Testis (tissue), 3 donors: ENCODE measurements around the gene OR2A12. TPM values are rescaled to one million over a fixed set of nuclear protein-coding genes. Genes with fewer than 3 reads are reported as not detected.
"Not testable (repeated sequence)": the region's sequence is repeated elsewhere in the genome, so short reads cannot be mapped to it uniquely, and the experiment has no call there.

Experiments used
- DNase-seq: peaks from one replicate; pipeline ENCODE4 v3.0.0-alpha.2; 2019
- H3K27ac ChIP-seq, 2 donors: fragments of 200-600 bp; sonication (generic); one replicate each; pipeline ENCODE4 v1.5.1; 2019
- H3K27me3 ChIP-seq: fragments of 200-600 bp; sonication (generic); one replicate; pipeline ENCODE4 v1.5.1; 2019
- H3K36me3 ChIP-seq: fragments of 200-600 bp; sonication (generic); one replicate; pipeline ENCODE4 v1.5.1; 2017; ENCODE audit warnings: low read depth; ENCODE audit errors: missing control alignments
- H3K4me1 ChIP-seq: fragments of 200-600 bp; sonication (generic); one replicate; pipeline ENCODE4 v1.5.1; 2019
- H3K4me3 ChIP-seq, 2 donors: fragments of 200-600 bp; sonication (generic); one replicate each; pipeline ENCODE4 v1.5.1; 2017 to 2019
- H3K9me3 ChIP-seq: fragments of 200-600 bp; sonication (generic); one replicate; pipeline ENCODE4 v1.5.1; 2017
- CTCF ChIP-seq, 3 experiments: fragments of 450-650 bp in 2 of 3; fragments of 200-600 bp in 1 of 3; sonication (generic) in 1 of 3; IDR thresholded peaks; one replicate each; pipeline ENCODE4 v1.5.1; 2016 to 2019; ENCODE audit warnings: antibody characterized with exemption in 3 of 3, mild to moderate bottlenecking in 2 of 3, moderate library complexity in 1 of 3
- POLR2A ChIP-seq: fragments of 450-650 bp; IDR thresholded peaks from one replicate; pipeline ENCODE4 v1.6.1; 2017; ENCODE audit warnings: antibody characterized with exemption, mild to moderate bottlenecking, moderate library complexity
- WGBS, 2 donors: methylation state at CpG; one replicate each; pipeline ENCODE4 v1.1.5; 2018; 5-methylcytosine and 5-hydroxymethylcytosine counted together
- intact Hi-C: fragments of 100-400 bp; cut with DNase I; formaldehyde crosslinking; loops from one replicate; pipeline ENCODE4 v1.15.1; 2023; ENCODE audit warnings: low total_unique reads
- polyA plus RNA-seq: library from polyadenylated mRNA; stranded (reverse); fragments of 350-450 nt; fragmentation: Illumina TruSeq; extraction: RNeasy Lipid Tissue Mini Kit (QIAGEN cat#74804); gene quantifications from one replicate; pipeline ENCODE4 v1.2.3, GENCODE V29; 2014; ENCODE audit warnings: low read depth, low replicate concordance; ENCODE audit not compliant: insufficient read depth
- total RNA-seq, 2 donors: library from RNA; depleted of rRNA; stranded (reverse); fragments of >200 nt; gene quantifications; one replicate each; pipeline ENCODE4 v1.2.3, GENCODE V29; 2016

Gene OR2A12
- total and polyA plus RNA-seq, 3 donors from 2014 or later: 0.06 to 0.39 TPM; not detected in 1

GRCh38 chr7:144122876-144123275, 36.8 kb downstream of the OR2A12 start, which contains the start of gene OR2A14:
Gene OR2A14, plus strand, starts transcription at chr7:144123176. Its CDS starts 5,937 bp downstream, at chr7:144129113.
- Histone ChIP-seq H3K4me1 (no peaks in the 10 kb centered on the region), H3K9me3 (no peaks in the 10 kb centered on the region), H3K36me3 (no peaks in the 10 kb centered on the region), H3K4me3 (no peak within 1 kb of the TSS), H3K27ac (no peak within 1 kb of the TSS), H3K27me3 (no peaks in the 10 kb centered on the region)
- TF ChIP-seq CTCF (IDR thresholded peaks at IDR 0.05) (no peak), POLR2A (no peak)
- intact Hi-C loops: no loop called here
- WGBS, 2 donors: 89 to 100% methylated on average over 1 of the region's 1 CpG
- no peak for DNase-seq

- Histone ChIP-seq H3K27ac (no peak overlapping the region), H3K9me3 (no peaks in the 10 kb centered on the region), H3K4me3 (no peak overlapping the region), H3K27me3 (no peaks in the 10 kb centered on the region), H3K4me1 (no peaks in the 10 kb centered on the region), H3K36me3 (no peaks in the 10 kb centered on the region)
- peak; percentile 96 for DNase-seq
- TF ChIP-seq CTCF (IDR thresholded peaks at IDR 0.05) (peak; percentile 65 to 80 (median 79)), POLR2A (no peak)
- intact Hi-C loops: no loop called here
- WGBS, 2 donors: 40 to 41% methylated on average over 6 of the region's 6 CpGs
Measured at GRCh38 chr7:144127714-144128334, 41.7 kb downstream of the OR2A12 start.

DNA sequence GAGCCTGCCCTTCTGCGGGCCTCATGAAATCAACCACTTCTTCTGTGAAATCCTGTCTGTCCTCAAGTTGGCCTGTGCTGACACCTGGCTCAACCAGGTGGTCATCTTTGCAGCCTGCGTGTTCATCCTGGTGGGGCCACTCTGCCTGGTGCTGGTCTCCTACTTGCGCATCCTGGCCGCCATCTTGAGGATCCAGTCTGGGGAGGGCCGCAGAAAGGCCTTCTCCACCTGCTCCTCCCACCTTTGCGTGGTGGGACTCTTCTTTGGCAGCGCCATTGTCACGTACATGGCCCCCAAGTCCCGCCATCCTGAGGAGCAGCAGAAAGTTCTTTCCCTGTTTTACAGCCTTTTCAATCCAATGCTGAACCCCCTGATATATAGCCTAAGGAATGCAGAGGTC, 43.5 kb downstream of the OR2A12 start:
- DNase-seq, H3K4me1 ChIP-seq, H3K36me3 ChIP-seq, intact Hi-C loops, H3K9me3 ChIP-seq, H3K4me3 ChIP-seq, H3K27me3 ChIP-seq, H3K27ac ChIP-seq: not testable (repeated sequence)
- WGBS, 2 donors: 60 to 72% methylated on average over 9 of the region's 9 CpGs

- intact Hi-C loops: no loop called here
- WGBS, 2 donors: 76 to 87% methylated on average over 2 of the region's 2 CpGs
- no peak overlapping the region for H3K27ac ChIP-seq
Measured at GRCh38 chr7:144130730-144131129, 44.7 kb downstream of the OR2A12 start.

GRCh38 chr7:144132262-144132661, 46.2 kb downstream of the OR2A12 start:
- Histone ChIP-seq H3K27ac (no peak overlapping the region), H3K27me3 (no peaks in the 10 kb centered on the region), H3K4me3 (no peak overlapping the region), H3K9me3 (no peaks in the 10 kb centered on the region), H3K4me1 (no peaks in the 10 kb centered on the region), H3K36me3 (no peaks in the 10 kb centered on the region)
- no peak for DNase-seq
- TF ChIP-seq POLR2A (no peak), CTCF (IDR thresholded peaks at IDR 0.05) (no peak)
- 75 to 88% methylated on average over 3 of the region's 3 CpGs for WGBS, 2 donors
- intact Hi-C loops: no loop called here

More at GRCh38 chr7:144130730-144131129, 44.7 kb downstream of the OR2A12 start:
- Histone ChIP-seq H3K4me3 (no peak overlapping the region), H3K9me3 (no peaks in the 10 kb centered on the region), H3K27me3 (no peaks in the 10 kb centered on the region), H3K4me1 (no peaks in the 10 kb centered on the region), H3K36me3 (no peaks in the 10 kb centered on the region)
- TF ChIP-seq CTCF (IDR thresholded peaks at IDR 0.05): no peak
- TF ChIP-seq POLR2A: no peak
- no peak for DNase-seq
